Right lobe of liver (tissue), 6 donors: ENCODE results near the gene TERT. TPM values are rescaled to one million over a fixed set of nuclear protein-coding genes. Genes with fewer than 3 reads are reported as not detected.

Source experiments
- ATAC-seq, 4 donors: fragments of 200-7000 bp; cut with Tn5 transposase; one replicate each; pipeline ENCODE4 v1.9.1; 2020; ENCODE audit warnings: mild to moderate bottlenecking in 4 of 4, moderate library complexity in 4 of 4
- DNase-seq, 3 donors: peaks; one replicate each; pipeline ENCODE4 v3.0.0-alpha.2; 2020
- H3K27ac ChIP-seq, 3 donors: fragments of 200-600 bp; one replicate each; pipeline ENCODE4 v1.8.0; 2022
- H3K27me3 ChIP-seq, 2 donors: fragments of 200-600 bp; one replicate each; pipeline ENCODE4 v1.8.0; 2022
- H3K36me3 ChIP-seq, 4 donors: fragments of 200-600 bp; sonication (generic) in 1 of 4; one replicate each; pipeline versions ENCODE4 v1.5.1 to v1.8.0; 2017 to 2022; ENCODE audit warnings: control low read depth in 1 of 4
- H3K4me1 ChIP-seq, 4 donors: fragments of 200-600 bp; sonication (generic) in 1 of 4; one replicate each; pipeline versions ENCODE4 v1.5.1 to v1.8.0; 2017 to 2022; ENCODE audit warnings: control low read depth in 1 of 4
- H3K4me3 ChIP-seq, 3 donors: fragments of 200-600 bp; one replicate each; pipeline ENCODE4 v1.8.0; 2022
- H3K9me3 ChIP-seq, 4 donors: fragments of 200-600 bp; sonication (generic) in 1 of 4; one replicate each; pipeline versions ENCODE4 v1.5.1 to v1.8.0; 2017 to 2022; ENCODE audit warnings: control low read depth in 1 of 4
- CTCF ChIP-seq, 4 donors: fragments of 200-600 bp in 3 of 4; fragments of 450-650 bp in 1 of 4; IDR thresholded peaks; one replicate each; pipeline versions ENCODE4 v1.5.1 to v1.8.0; 2016 to 2022; ENCODE audit warnings: antibody characterized with exemption in 4 of 4, mild to moderate bottlenecking in 2 of 4
- POLR2A ChIP-seq: fragments of 450-650 bp; IDR thresholded peaks from one replicate; pipeline ENCODE4 v1.6.1; 2017; ENCODE audit warnings: antibody characterized with exemption, mild to moderate bottlenecking
- WGBS: methylation state at CpG from one replicate; pipeline ENCODE4 v1.1.6; 2018; ENCODE audit warnings: low coverage, low lambda C conversion rate; ENCODE audit not compliant: insufficient coverage; ENCODE audit errors: missing lambda C conversion rate; 5-methylcytosine and 5-hydroxymethylcytosine counted together
- intact Hi-C, 2 donors: fragments of 100-400 bp; cut with DNase I; formaldehyde crosslinking; loops; one replicate each; pipeline versions ENCODE4 v1.11.2 to v1.14.1; 2022
- microRNA-seq, 2 donors: library from miRNA; unstranded; fragments of <30 nt; microRNA quantifications; one replicate each; pipeline ENCODE4, GENCODE V29; 2019 to 2020
- small RNA-seq, 2 experiments: library from RNA; depleted of rRNA; stranded (forward); fragments of <200 nt; gene quantifications; one replicate each; pipeline ENCODE3, GENCODE V24; 2016
- total RNA-seq, 6 experiments: library from RNA; depleted of rRNA in 2 of 6; stranded (reverse); fragments of >200 nt in 2 of 6; fragmentation: NEBNext Ultra II Directional in 3 of 6; extraction: Animal tissue kit (Norgen Biotek cat#: 25700) in 3 of 6; gene quantifications; one replicate each; pipeline versions ENCODE4 v1.1.0 to v1.2.4, GENCODE V29; 2016 to 2023
- donor health status: DM: no; HTN: yes; CAD: no.
- donor health status: DM: no; HTN: no; CAD: no.
- donor health status: DM: no; HTN: no; CAD: no.
- donor health status: DM: no; HTN: yes; CAD: no.
- donor health status: DM: no; HTN: yes; CAD: no.

TERT gene
- total RNA-seq, 6 experiments from 2014 or later, result not detected

GRCh38 chr5:1203311-1203967 is 91.4 kb downstream of the TERT start:
- intact Hi-C loops, result loop anchor here in 1 of 2 donors (5.0 kb wide), 1 partner anchor 41 kb away; no protein-coding TSS in a partner anchor
- Histone ChIP-seq H3K9me3 (no peaks in the 10 kb centered on the region), H3K4me1 (no peaks in the 10 kb centered on the region), H3K27me3 (no peaks in the 10 kb centered on the region), H3K4me3 (no peak overlapping the region), H3K36me3 (no peaks in the 10 kb centered on the region), H3K27ac (no peak overlapping the region)
- TF ChIP-seq POLR2A (no peak), CTCF (IDR thresholded peaks at IDR 0.05) (no peak)
- peak in 1 of 3 donors; percentile 46 for DNase-seq
- ATAC-seq, result no peak
- no CpG with 5 or more reads among the region's 24 CpGs for WGBS

Small RNA genes within 50 kb of the gene (microRNA-seq; reads per million reads assigned to microRNA genes)
- 0 reads per million in 2 donors for gene MIR4457

Small RNA genes within 50 kb of the gene (small RNA-seq; reads per million reads assigned to genes)
- 0 reads per million in 2 experiments for gene MIR4457

Other genes with a start within 250 kb of the TERT start
- 10 to 100 TPM; 38.9 to 65.2 (median 53.3) TPM for gene SLC12A7, start 183.0 kb downstream of the TERT start, total RNA-seq
- gene SLC6A19, start 93.5 kb downstream of the TERT start, total RNA-seq, result under 1 TPM; 0.12 to 0.93 (median 0.41) TPM
- gene SLC6A18, start 69.7 kb downstream of the TERT start, total RNA-seq, result not detected
- 100 to 1,000 TPM in 4 of 6 experiments, 10 to 100 TPM in 2; 63.8 to 155 (median 128) TPM for gene CLPTM1L, start 50.0 kb upstream of the TERT start, total RNA-seq
- not detected for gene SLC6A3, start 150.4 kb upstream of the TERT start, total RNA-seq
- gene LPCAT1, start 228.9 kb upstream of the TERT start, total RNA-seq, result 10 to 100 TPM in 3 of 6 experiments, 1 to 10 TPM in 3; 6.9 to 38.6 (median 13.1) TPM